ENCODE results near the gene CDKN2A.

DNA sequence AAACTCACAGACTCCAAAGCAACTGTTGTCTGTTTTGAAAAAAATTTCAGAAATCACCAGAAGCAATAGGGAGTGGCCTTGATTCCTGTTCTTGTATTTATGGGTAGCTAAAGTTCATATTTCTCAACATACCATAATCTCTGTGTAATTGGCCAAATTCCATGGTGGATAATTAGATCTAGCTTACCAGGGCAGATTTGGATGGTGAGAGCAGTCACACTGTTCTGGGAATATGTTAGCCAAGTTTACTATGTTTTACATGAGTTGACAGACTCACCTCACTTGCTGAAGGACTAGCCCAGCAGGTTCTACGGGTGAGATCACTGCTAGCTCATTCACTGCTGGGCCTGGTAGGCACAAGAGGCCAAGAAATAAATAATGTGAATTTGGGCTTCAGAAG, 47.6 kb upstream of the CDKN2A start:
- TF ChIP-seq, protein P1, sequence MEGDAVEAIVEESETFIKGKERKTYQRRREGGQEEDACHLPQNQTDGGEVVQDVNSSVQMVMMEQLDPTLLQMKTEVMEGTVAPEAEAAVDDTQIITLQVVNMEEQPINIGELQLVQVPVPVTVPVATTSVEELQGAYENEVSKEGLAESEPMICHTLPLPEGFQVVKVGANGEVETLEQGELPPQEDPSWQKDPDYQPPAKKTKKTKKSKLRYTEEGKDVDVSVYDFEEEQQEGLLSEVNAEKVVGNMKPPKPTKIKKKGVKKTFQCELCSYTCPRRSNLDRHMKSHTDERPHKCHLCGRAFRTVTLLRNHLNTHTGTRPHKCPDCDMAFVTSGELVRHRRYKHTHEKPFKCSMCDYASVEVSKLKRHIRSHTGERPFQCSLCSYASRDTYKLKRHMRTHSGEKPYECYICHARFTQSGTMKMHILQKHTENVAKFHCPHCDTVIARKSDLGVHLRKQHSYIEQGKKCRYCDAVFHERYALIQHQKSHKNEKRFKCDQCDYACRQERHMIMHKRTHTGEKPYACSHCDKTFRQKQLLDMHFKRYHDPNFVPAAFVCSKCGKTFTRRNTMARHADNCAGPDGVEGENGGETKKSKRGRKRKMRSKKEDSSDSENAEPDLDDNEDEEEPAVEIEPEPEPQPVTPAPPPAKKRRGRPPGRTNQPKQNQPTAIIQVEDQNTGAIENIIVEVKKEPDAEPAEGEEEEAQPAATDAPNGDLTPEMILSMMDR (IDR thresholded peaks at IDR 0.05; ENCODE audit: insufficient read depth, low read depth, low read length), result no peak
- no peak for TF ChIP-seq EZH2 (IDR thresholded peaks at IDR 0.05; ENCODE audit: insufficient read depth, low read length)
